Transverse colon (tissue), 4 donors: Measurements from ENCODE around the gene DHRS12.

Experiments
- CTCF ChIP-seq, 5 experiments: fragments of 200-600 bp in 3 of 5; fragments of 450-650 bp in 2 of 5; sonication (generic) in 3 of 5; IDR thresholded peaks; 1 replicate in 2 of 5; 2 replicates in 3 of 5; pipeline ENCODE4 v1.5.1; 2016 to 2017; ENCODE audit warnings: antibody characterized with exemption in 5 of 5, inconsistent platforms in 3 of 5, mild to moderate bottlenecking in 2 of 5, moderate library complexity in 1 of 5
- EP300 ChIP-seq: sonication (generic); formaldehyde crosslinking; IDR thresholded peaks from one replicate; pipeline ENCODE4 v1.6.1; 2017; ENCODE audit warnings: antibody characterized with exemption, low read depth
- POLR2A ChIP-seq: fragments of 450-650 bp; IDR thresholded peaks from one replicate; pipeline ENCODE4 v1.6.1; 2016; ENCODE audit warnings: antibody characterized with exemption, mild to moderate bottlenecking, moderate library complexity
- POLR2AphosphoS5 ChIP-seq, 3 donors: sonication (generic); formaldehyde crosslinking; IDR thresholded peaks; one replicate each; pipeline ENCODE4 v1.6.1; 2016; ENCODE audit warnings: antibody characterized with exemption in 3 of 3

- TF ChIP-seq CTCF (IDR thresholded peaks at IDR 0.05) (no peak), EP300 (no peak), POLR2AphosphoS5 (IDR thresholded peaks at IDR 0.05) (no peak), POLR2A (no peak)
These were observed 25.0 kb upstream of the DHRS12 start for GRCh38 chr13:51828730-51829567.
